ENCODE data around the gene KRTAP5-1.

GRCh38 chr11:1541474-1542204, 43.4 kb downstream of the KRTAP5-1 start:
- TF ChIP-seq CTCF (IDR thresholded peaks at IDR 0.05) (no peak), POLR2A (IDR thresholded peaks at IDR 0.05) (no peak)

Measured in Peyer's patch (tissue), 4 donors.